Body of pancreas (tissue), 4 donors: ENCODE measurements around the gene PLA2G4E.

Source experiments
- POLR2A ChIP-seq, 3 donors: fragments of 450-650 bp; IDR thresholded peaks; one replicate each; pipeline ENCODE4 v1.6.1; 2016; ENCODE audit warnings: antibody characterized with exemption in 3 of 3, mild to moderate bottlenecking in 2 of 3
- TF ChIP-seq, protein P1 (sequence below), 7 experiments: fragments of 450-650 bp in 4 of 7; fragments of 200-600 bp in 3 of 7; sonication (generic) in 3 of 7; IDR thresholded peaks; one replicate each; pipeline ENCODE4 v1.5.1; 2016 to 2019; ENCODE audit warnings: antibody characterized with exemption in 7 of 7

GRCh38 chr15:42062284-42062806 lies 41.5 kb upstream of the PLA2G4E start:
- TF ChIP-seq, protein P1, sequence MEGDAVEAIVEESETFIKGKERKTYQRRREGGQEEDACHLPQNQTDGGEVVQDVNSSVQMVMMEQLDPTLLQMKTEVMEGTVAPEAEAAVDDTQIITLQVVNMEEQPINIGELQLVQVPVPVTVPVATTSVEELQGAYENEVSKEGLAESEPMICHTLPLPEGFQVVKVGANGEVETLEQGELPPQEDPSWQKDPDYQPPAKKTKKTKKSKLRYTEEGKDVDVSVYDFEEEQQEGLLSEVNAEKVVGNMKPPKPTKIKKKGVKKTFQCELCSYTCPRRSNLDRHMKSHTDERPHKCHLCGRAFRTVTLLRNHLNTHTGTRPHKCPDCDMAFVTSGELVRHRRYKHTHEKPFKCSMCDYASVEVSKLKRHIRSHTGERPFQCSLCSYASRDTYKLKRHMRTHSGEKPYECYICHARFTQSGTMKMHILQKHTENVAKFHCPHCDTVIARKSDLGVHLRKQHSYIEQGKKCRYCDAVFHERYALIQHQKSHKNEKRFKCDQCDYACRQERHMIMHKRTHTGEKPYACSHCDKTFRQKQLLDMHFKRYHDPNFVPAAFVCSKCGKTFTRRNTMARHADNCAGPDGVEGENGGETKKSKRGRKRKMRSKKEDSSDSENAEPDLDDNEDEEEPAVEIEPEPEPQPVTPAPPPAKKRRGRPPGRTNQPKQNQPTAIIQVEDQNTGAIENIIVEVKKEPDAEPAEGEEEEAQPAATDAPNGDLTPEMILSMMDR (IDR thresholded peaks at IDR 0.05), result no peak
- no peak for TF ChIP-seq POLR2A (IDR thresholded peaks at IDR 0.05)
